ENCODE results near the gene GMPPA. TPM values are rescaled to one million over a fixed set of nuclear protein-coding genes. Genes with fewer than 3 reads are reported as not detected.

GMPPA gene
- total RNA-seq, 3 donors from 2014 or later: 15.7 to 33.4 (median 29.7) TPM

DNA sequence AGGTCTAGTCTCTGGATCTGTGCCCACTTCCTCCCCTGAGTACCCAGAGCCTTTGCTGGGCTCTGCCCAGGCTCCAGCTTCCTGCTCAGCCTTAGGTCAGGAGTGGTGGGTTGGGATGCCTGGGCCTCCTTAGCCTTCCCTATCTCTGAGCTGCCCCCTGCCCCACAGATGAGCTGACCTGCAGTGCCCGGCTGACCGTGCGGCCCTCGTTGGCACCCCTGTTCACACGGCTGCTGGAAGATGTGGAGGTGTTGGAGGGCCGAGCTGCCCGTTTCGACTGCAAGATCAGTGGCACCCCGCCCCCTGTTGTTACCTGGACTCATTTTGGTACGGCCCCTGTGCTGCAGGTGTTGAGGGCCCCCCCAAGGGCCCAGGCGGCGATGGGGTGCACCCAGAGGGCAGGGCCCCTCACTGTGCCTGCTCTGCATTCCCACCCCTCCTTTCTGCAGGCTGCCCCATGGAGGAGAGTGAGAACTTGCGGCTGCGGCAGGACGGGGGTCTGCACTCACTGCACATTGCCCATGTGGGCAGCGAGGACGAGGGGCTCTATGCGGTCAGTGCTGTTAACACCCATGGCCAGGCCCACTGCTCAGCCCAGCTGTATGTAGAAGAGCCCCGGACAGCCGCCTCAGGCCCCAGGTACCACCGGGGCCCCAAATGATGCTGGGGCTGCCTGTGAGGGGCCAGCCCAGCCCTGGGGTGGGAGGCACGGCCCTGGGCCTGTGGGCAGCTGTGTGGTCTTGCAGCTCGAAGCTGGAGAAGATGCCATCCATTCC is 30.1 kb upstream of the GMPPA start:
- Histone ChIP-seq H3K4me3 (no peak overlapping the region), H3K9me3 (no peaks in the 10 kb centered on the region), H3K4me1 (no peaks in the 10 kb centered on the region), H3K27me3 (no peaks in the 10 kb centered on the region), H3K36me3 (no peaks in the 10 kb centered on the region), H3K27ac (peak overlapping the region in 1 of 2 donors; percentile 22)
- intact Hi-C loops (cut with DNase I; ENCODE audit: low total_unique reads): no loop called here
- TF ChIP-seq POLR2AphosphoS5 (IDR thresholded peaks at IDR 0.05): no peak
- no peak for TF ChIP-seq POLR2A (IDR thresholded peaks at IDR 0.05)
- no peak for TF ChIP-seq CTCF (IDR thresholded peaks at IDR 0.05)
- no peak for DNase-seq (ENCODE audit: low spot score in 2 of 2)

DNA sequence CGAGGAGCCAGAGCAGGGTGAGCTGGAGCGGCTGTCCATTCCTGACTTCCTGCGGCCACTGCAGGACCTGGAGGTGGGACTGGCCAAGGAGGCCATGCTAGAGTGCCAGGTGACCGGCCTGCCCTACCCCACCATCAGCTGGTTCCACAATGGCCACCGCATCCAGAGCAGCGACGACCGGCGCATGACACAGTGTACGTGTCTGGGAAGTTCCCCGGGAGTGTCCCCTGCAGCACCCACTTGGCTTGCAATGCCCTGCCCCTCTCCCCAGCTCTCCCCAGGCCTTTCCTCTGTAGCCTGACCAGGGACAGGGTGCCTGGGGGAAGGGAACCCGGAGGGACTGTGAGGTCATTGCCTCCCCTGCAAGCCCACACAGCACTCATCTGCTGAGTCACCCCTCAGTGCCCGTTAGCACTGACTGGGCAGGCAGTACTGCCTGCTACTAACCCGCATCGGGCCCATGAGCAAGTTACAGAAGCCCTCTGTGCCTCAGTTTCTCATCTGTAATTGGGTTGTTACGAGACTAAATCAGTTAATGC is 29.4 kb upstream of the GMPPA start:
- TF ChIP-seq CTCF (IDR thresholded peaks at IDR 0.05): no peak
- Histone ChIP-seq H3K9me3 (no peaks in the 10 kb centered on the region), H3K4me3 (no peak overlapping the region), H3K4me1 (no peaks in the 10 kb centered on the region), H3K27ac (no peak overlapping the region), H3K27me3 (no peaks in the 10 kb centered on the region), H3K36me3 (no peaks in the 10 kb centered on the region)
- no peak for DNase-seq (ENCODE audit: low spot score in 2 of 2)
- intact Hi-C loops (cut with DNase I; ENCODE audit: low total_unique reads): no loop called here

DNA sequence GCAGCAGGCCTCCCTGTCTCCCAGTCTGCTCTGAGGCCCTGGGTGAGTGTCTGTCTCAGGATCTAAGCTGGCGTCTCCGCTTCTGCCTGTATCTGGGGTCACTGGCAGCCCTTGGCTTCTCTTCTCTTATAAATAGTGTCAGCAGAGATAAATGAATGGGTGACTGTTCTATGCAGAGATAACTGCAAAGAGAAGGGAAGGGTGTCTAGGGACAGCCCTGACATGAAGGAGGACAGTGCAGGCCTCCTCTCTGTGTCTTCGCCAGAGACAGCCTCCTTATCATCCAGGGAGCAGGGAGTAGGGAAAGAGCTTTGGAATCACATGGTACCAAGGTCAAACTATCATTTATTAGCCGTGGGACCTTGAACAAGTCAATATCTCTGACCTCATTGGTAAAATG is 28.3 kb upstream of the GMPPA start:
- DNase-seq (ENCODE audit: low spot score in 2 of 2): no peak
- Histone ChIP-seq H3K27me3 (no peaks in the 10 kb centered on the region), H3K4me1 (no peaks in the 10 kb centered on the region), H3K27ac (no peak overlapping the region), H3K36me3 (no peaks in the 10 kb centered on the region), H3K4me3 (no peak overlapping the region), H3K9me3 (no peaks in the 10 kb centered on the region)
- TF ChIP-seq CTCF (IDR thresholded peaks at IDR 0.05) (no peak), POLR2A (IDR thresholded peaks at IDR 0.05) (no peak), POLR2AphosphoS5 (IDR thresholded peaks at IDR 0.05) (no peak)
- intact Hi-C loops (cut with DNase I; ENCODE audit: low total_unique reads): loop anchor here (1.0 to 10.0 kb wide), 2 partner anchors 19 to 54 kb away; no protein-coding TSS in a partner anchor

- H3K4me1 ChIP-seq: no peaks in the 10 kb centered on the region
- no peak overlapping the region for H3K4me3 ChIP-seq
- no peaks in the 10 kb centered on the region for H3K9me3 ChIP-seq
- no peak for DNase-seq (ENCODE audit: low spot score in 2 of 2)
- H3K36me3 ChIP-seq: no peaks in the 10 kb centered on the region
- H3K27me3 ChIP-seq: no peaks in the 10 kb centered on the region
- H3K27ac ChIP-seq: no peak overlapping the region
- TF ChIP-seq CTCF (IDR thresholded peaks at IDR 0.05) (no peak), POLR2AphosphoS5 (IDR thresholded peaks at IDR 0.05) (no peak), POLR2A (IDR thresholded peaks at IDR 0.05) (no peak)
- intact Hi-C loops (cut with DNase I; ENCODE audit: low total_unique reads): loop anchor here (10.0 kb wide), 1 partner anchor 53 kb away; no protein-coding TSS in a partner anchor
Measured at GRCh38 chr2:219471476-219472371, 27.0 kb upstream of the GMPPA start.
